HepG2 (cell line): ENCODE measurements around the gene IGFL1. TPM values are rescaled to one million over a fixed set of nuclear protein-coding genes. Genes with fewer than 3 reads are reported as not detected.

ENCODE experiments used
- ATF7 ChIP-seq, 2 experiments: fragments of 450-650 bp in 1 of 2; sonication (generic) in 1 of 2; formaldehyde crosslinking in 1 of 2; IDR thresholded peaks; 2 replicates each; pipeline versions ENCODE4 v1.4.0 to v1.6.1; 2016 to 2020; ENCODE audit warnings: antibody characterized with exemption in 1 of 2, mild to moderate bottlenecking in 1 of 2, missing genetic modification reagents in 1 of 2
- ESRRA ChIP-seq: sonication (generic); formaldehyde crosslinking; IDR thresholded peaks from 2 replicates; pipeline ENCODE4 v1.5.1; 2020; ENCODE audit warnings: mild to moderate bottlenecking, low read depth, missing genetic modification reagents
- FOXA3 ChIP-seq: IDR thresholded peaks from 2 replicates; pipeline ENCODE4 v1.6.1; 2016; ENCODE audit warnings: missing genetic modification reagents, missing compliant biosample characterization
- FOXJ3 ChIP-seq: sonication (generic); formaldehyde crosslinking; IDR thresholded peaks from 2 replicates; pipeline ENCODE4 v1.4.0; 2020; ENCODE audit warnings: missing genetic modification reagents, mild to moderate bottlenecking, borderline replicate concordance
- HHEX ChIP-seq: IDR thresholded peaks from 2 replicates; pipeline ENCODE4 v1.6.1; 2016; ENCODE audit warnings: control low read depth
- HMG20A ChIP-seq: IDR thresholded peaks from 2 replicates; pipeline ENCODE4 v1.6.1; 2016; ENCODE audit warnings: borderline replicate concordance
- HNF4A ChIP-seq: sonication (generic); formaldehyde crosslinking; IDR thresholded peaks from 2 replicates; pipeline ENCODE4 v1.4.0; 2020; ENCODE audit warnings: missing genetic modification reagents
- IKZF5 ChIP-seq: IDR thresholded peaks from 2 replicates; pipeline ENCODE4 v1.6.1; 2018; ENCODE audit warnings: missing genetic modification reagents, mild to moderate bottlenecking, missing compliant biosample characterization
- MAFF ChIP-seq: IDR thresholded peaks from 2 replicates; pipeline ENCODE4 v1.6.1; 2011; ENCODE audit warnings: low read depth, low read length, improper control_type of control experiment
- MIER3 ChIP-seq: IDR thresholded peaks from 2 replicates; pipeline ENCODE4 v1.6.1; 2016; ENCODE audit warnings: missing compliant biosample characterization, borderline replicate concordance
- MLLT10 ChIP-seq: sonication (generic); formaldehyde crosslinking; IDR thresholded peaks from 2 replicates; pipeline ENCODE4 v1.4.0; 2020; ENCODE audit warnings: missing genetic modification reagents
- NR2C2 ChIP-seq: sonication (generic); formaldehyde crosslinking; IDR thresholded peaks from 2 replicates; pipeline ENCODE4 v1.4.0; 2020; ENCODE audit warnings: missing genetic modification reagents, mild to moderate bottlenecking, moderate library complexity, borderline replicate concordance
- PLSCR1 ChIP-seq: sonication (generic); formaldehyde crosslinking; IDR thresholded peaks from 2 replicates; pipeline ENCODE4 v1.5.0; 2020; ENCODE audit warnings: missing genetic modification reagents, mild to moderate bottlenecking, borderline replicate concordance
- POLR2AphosphoS2 ChIP-seq: IDR thresholded peaks from 2 replicates; pipeline ENCODE4 v1.6.1; 2011; ENCODE audit warnings: low read depth, low read length, improper control_type of control experiment
- RFX3 ChIP-seq: IDR thresholded peaks from 2 replicates; pipeline ENCODE4 v1.6.1; 2016; ENCODE audit warnings: missing biosample characterization, missing genetic modification reagents
- SOX6 ChIP-seq, 2 experiments: fragments of 450-650 bp in 1 of 2; sonication (generic) in 1 of 2; formaldehyde crosslinking in 1 of 2; IDR thresholded peaks; 2 replicates each; pipeline versions ENCODE4 v1.4.0 to v1.6.1; 2017 to 2020; ENCODE audit warnings: antibody characterized with exemption in 1 of 2, mild to moderate bottlenecking in 1 of 2, missing genetic modification reagents in 1 of 2
- ZFY ChIP-seq: sonication (generic); formaldehyde crosslinking; IDR thresholded peaks from 2 replicates; pipeline ENCODE4 v1.4.0; 2020; ENCODE audit warnings: missing genetic modification reagents
- ZNF121 ChIP-seq: sonication (generic); formaldehyde crosslinking; IDR thresholded peaks from 2 replicates; pipeline ENCODE4 v1.5.0; 2020; ENCODE audit warnings: mild to moderate bottlenecking, missing genetic modification reagents
- ZNF263 ChIP-seq: sonication (generic); formaldehyde crosslinking; IDR thresholded peaks from 2 replicates; pipeline ENCODE4 v1.4.0; 2020; ENCODE audit warnings: missing genetic modification reagents
- ZNF577 ChIP-seq: sonication (generic); formaldehyde crosslinking; IDR thresholded peaks from 2 replicates; pipeline ENCODE4 v1.4.0; 2020; ENCODE audit warnings: mild to moderate bottlenecking, low read depth, missing genetic modification reagents, borderline replicate concordance
- ZNF740 ChIP-seq: sonication (generic); formaldehyde crosslinking; IDR thresholded peaks from 2 replicates; pipeline ENCODE4 v1.4.0; 2020; ENCODE audit warnings: missing genetic modification reagents
- ZNF781 ChIP-seq: sonication (generic); formaldehyde crosslinking; IDR thresholded peaks from 2 replicates; pipeline ENCODE4 v1.5.1; 2020; ENCODE audit warnings: borderline replicate concordance, mild to moderate bottlenecking, missing genetic modification reagents; ENCODE audit errors: not compliant biosample characterization
- ZSCAN25 ChIP-seq: sonication (generic); formaldehyde crosslinking; IDR thresholded peaks from 2 replicates; pipeline ENCODE4 v1.8.0; 2022; ENCODE audit warnings: mild to moderate bottlenecking, missing genetic modification reagents
- polyA plus RNA-seq, 8 experiments: library from polyadenylated mRNA; depleted of rRNA in 3 of 8; stranded (reverse) in 7 of 8; unstranded in 1 of 8; fragments of >200 nt; fragmentation: Illumina TruSeq in 4 of 8; extraction: Trizol in 4 of 8; gene quantifications; 2 replicates each; pipeline versions ENCODE4 v1.2.1 to v1.2.3, GENCODE V29; 2011 to 2016; ENCODE audit warnings: low read depth in 4 of 8, missing spikeins in 1 of 8, mixed read lengths in 1 of 8; ENCODE audit not compliant: insufficient read depth in 1 of 8
- total RNA-seq, 5 experiments: library from RNA; depleted of rRNA; stranded (reverse); fragments of >200 nt; fragmentation: Illumina TruSeq; extraction: Trizol; gene quantifications; 2 replicates each; pipeline ENCODE4 v1.2.3, GENCODE V29; 2016; ENCODE audit warnings: low read depth in 1 of 5
- TF ChIP-seq, protein P1 (sequence below): sonication (generic); formaldehyde crosslinking; IDR thresholded peaks from 2 replicates; pipeline ENCODE4 v1.4.0; 2020; ENCODE audit warnings: mild to moderate bottlenecking, missing genetic modification reagents, borderline replicate concordance
- TF ChIP-seq, protein P2 (sequence below): sonication (generic); formaldehyde crosslinking; IDR thresholded peaks from 2 replicates; pipeline ENCODE4 v1.5.0; 2020; ENCODE audit warnings: missing genetic modification reagents

IGFL1 gene
- total and polyA plus RNA-seq, 2 of the 13 experiments (the other 11 are each of a cell fraction or from before 2014, with no cell fraction given) = not detected

DNA sequence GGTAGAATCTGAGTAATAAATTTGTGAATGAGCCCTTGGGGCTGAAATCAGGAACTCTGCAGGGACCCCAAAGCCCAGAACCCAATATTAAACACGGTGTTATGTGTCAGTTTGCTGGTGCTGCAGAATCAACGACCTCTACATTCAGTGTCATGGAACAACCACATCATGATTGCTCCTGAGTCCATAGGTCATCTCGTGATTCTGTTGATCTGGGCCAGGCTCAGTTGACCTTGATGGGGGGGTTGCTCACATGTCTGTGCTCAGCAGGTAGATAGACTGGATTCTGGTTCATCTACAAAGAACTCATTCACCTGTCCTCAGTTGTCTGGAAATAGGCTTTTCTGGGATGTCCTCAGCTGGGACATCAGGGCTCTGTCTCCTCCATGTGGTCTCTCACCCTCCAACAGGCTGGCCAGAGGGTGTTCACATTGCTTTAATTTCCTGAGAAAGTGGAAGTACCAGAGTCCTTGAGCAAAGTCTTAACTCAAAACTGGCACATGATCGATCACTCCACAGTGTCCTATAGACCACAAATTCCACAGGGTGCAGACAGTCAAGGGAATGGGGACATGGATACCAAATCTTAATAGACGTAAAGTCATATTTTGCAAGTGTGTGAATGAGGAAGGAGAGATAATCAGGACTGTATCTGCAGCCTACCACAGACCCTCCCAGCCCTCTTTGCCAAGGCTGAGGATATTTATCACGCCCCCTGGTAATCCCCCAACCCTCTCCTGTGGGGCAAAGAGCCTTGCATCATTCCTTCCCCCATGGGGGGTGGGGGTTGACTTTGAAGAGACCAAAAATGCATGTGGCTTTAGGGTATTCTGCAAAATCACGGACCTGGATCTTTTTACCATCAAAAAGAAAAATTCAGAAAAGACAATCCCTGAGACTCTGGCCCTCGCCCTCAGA lies 39.3 kb upstream of the IGFL1 start (continued):
- TF ChIP-seq SOX6 (IDR thresholded peaks at IDR 0.05) (no peak), SOX6 (CRISPR knock-in tag; IDR thresholded peaks at IDR 0.05) (no peak), ATF7 (IDR thresholded peaks at IDR 0.05) (no peak), ATF7 (CRISPR knock-in tag; IDR thresholded peaks at IDR 0.05) (no peak), HNF4A (CRISPR knock-in tag) (peak; percentile 70), MLLT10 (CRISPR knock-in tag) (no peak), ZNF577 (CRISPR knock-in tag) (no peak), ZSCAN25 (CRISPR knock-in tag) (no peak), ZNF740 (CRISPR knock-in tag) (0 out of 2 replicates have a peak, but pooled peaks have one; percentile 25), HMG20A (peak; percentile 54; the same call in 1 of the 2 replicates), HHEX (CRISPR knock-in tag) (no peak), ZFY (CRISPR knock-in tag) (no peak), ZNF121 (no peak), ZNF263 (CRISPR knock-in tag) (no peak), IKZF5 (CRISPR knock-in tag) (peak; percentile 46; the same call in 1 of the 2 replicates), POLR2AphosphoS2 (no peak), MAFF (0 out of 2 replicates have a peak, but pooled peaks have one; percentile 10), FOXJ3 (CRISPR knock-in tag) (no peak), FOXA3 (CRISPR knock-in tag) (peak; percentile 73), PLSCR1 (CRISPR knock-in tag) (no peak), ESRRA (CRISPR knock-in tag) (peak; percentile 72; the same call in 1 of the 2 replicates), RFX3 (CRISPR knock-in tag) (no peak), NR2C2 (CRISPR knock-in tag) (0 out of 2 replicates have a peak, but pooled peaks have one; percentile 37), MIER3 (CRISPR knock-in tag) (peak; percentile 55; the same call in 1 of the 2 replicates), ZNF781 (CRISPR knock-in tag) (no peak)
- TF ChIP-seq, protein P1, sequence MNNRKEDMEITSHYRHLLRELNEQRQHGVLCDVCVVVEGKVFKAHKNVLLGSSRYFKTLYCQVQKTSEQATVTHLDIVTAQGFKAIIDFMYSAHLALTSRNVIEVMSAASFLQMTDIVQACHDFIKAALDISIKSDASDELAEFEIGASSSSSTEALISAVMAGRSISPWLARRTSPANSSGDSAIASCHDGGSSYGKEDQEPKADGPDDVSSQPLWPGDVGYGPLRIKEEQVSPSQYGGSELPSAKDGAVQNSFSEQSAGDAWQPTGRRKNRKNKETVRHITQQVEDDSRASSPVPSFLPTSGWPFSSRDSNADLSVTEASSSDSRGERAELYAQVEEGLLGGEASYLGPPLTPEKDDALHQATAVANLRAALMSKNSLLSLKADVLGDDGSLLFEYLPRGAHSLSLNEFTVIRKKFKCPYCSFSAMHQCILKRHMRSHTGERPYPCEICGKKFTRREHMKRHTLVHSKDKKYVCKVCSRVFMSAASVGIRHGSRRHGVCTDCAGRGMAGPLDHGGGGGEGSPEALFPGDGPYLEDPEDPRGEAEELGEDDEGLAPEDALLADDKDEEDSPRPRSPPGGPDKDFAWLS = no peak
- TF ChIP-seq, protein P2, sequence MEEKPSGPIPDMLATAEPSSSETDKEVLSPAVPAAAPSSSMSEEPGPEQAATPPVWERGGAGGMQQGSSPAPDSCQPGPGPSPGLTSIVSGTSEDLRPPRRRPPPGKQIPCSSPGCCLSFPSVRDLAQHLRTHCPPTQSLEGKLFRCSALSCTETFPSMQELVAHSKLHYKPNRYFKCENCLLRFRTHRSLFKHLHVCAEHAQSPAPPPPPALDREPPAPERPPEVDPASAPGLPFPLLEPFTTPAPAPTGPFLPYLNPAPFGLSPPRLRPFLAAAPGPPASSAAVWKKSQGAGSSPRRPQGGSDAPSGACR = no peak
